ENCODE data around the gene CDSN.

DNA sequence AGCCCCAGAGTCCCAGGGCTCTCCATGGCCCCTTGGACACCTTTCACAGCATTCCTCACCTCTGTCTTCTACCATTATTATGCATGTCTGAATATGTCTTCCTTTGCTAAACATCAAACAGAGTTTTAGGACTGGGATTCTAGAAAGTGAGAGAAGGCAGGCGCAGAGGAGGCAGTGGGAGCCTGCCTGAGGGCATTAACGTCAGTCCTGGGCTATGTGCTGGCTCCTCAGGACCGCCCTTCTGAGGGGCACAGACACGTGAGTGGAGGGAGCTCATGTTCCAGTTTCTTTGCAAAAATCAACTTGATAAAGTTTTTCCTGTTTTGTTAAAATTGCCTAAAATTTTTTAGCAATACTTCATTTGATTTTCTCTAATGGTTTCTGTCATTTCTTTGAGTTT, 45.8 kb downstream of the CDSN start:
- TF ChIP-seq, protein P1, sequence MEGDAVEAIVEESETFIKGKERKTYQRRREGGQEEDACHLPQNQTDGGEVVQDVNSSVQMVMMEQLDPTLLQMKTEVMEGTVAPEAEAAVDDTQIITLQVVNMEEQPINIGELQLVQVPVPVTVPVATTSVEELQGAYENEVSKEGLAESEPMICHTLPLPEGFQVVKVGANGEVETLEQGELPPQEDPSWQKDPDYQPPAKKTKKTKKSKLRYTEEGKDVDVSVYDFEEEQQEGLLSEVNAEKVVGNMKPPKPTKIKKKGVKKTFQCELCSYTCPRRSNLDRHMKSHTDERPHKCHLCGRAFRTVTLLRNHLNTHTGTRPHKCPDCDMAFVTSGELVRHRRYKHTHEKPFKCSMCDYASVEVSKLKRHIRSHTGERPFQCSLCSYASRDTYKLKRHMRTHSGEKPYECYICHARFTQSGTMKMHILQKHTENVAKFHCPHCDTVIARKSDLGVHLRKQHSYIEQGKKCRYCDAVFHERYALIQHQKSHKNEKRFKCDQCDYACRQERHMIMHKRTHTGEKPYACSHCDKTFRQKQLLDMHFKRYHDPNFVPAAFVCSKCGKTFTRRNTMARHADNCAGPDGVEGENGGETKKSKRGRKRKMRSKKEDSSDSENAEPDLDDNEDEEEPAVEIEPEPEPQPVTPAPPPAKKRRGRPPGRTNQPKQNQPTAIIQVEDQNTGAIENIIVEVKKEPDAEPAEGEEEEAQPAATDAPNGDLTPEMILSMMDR (IDR thresholded peaks at IDR 0.05) = no peak
- TF ChIP-seq POLR2A (IDR thresholded peaks at IDR 0.05) = no peak

All from thyroid gland (tissue), 4 donors.